ENCODE results near the gene EEF2K. TPM values are rescaled to one million over a fixed set of nuclear protein-coding genes. Genes with fewer than 3 reads are reported as not detected.

EEF2K gene
- total RNA-seq, 2 experiments from 2014 or later = 10.1 to 13.2 TPM

DNA sequence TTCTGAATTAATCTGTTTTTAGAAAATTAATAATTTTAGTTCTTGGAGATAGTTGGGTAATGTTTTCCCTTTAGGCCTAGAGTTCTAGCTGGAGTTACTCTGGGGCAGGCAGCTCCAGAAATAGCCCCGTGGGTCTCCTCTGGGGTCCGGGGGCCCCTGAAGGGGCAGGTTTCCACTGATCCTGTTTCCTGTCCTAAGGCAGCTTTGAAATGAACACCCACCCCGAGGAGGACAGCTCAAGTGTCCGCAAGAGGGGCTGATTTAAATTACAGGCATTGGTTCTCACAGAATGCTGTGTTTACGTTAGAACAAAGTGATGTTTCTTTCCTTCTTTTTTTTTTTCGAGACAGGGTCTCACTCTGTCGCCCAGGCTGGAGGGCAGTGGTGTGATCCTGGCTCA lies 23.8 kb downstream of the EEF2K start:
- POLR2A ChIA-PET = no interaction called here
- no peak for TF ChIP-seq CTCF (IDR thresholded peaks at IDR 0.05)
- H3K27me3 Mint-ChIP-seq = no peaks in the 10 kb centered on the region
- no peaks in the 10 kb centered on the region for H3K4me1 Mint-ChIP-seq (ENCODE audit: low read depth)
- H3K9me3 ChIP-seq (ENCODE audit: control insufficient read depth in 1 of 2, insufficient read depth in 1 of 2, low read length in 2 of 2) = no peaks in the 10 kb centered on the region
- H3K9me3 Mint-ChIP-seq = no peaks in the 10 kb centered on the region
- H3K36me3 ChIP-seq (ENCODE audit: insufficient read depth, low read length) = no peaks in the 10 kb centered on the region
- H3K4me3 Mint-ChIP-seq = no peak overlapping the region
- peaks cover 44% of the 10 kb centered on the region for H3K36me3 Mint-ChIP-seq (ENCODE audit: low read depth)
- no peak overlapping the region for H3K4me3 ChIP-seq (ENCODE audit: low read length)
- intact Hi-C loops (cut with DNase I, micrococcal nuclease) = no loop called here
- no peaks in the 10 kb centered on the region for H3K4me1 ChIP-seq (ENCODE audit: insufficient read depth, low read length)
- ATAC-seq (ENCODE audit: poor library complexity) = no peak
- no peak for DNase-seq
- no peaks in the 10 kb centered on the region for H3K27me3 ChIP-seq (ENCODE audit: control insufficient read depth in 1 of 2, insufficient read depth in 2 of 2, low read length in 2 of 2)
- CTCF ChIA-PET = no interaction called here
- no peak overlapping the region for H3K27ac Mint-ChIP-seq
- H3K27ac ChIP-seq (ENCODE audit: low read depth in 1 of 2, low read length in 2 of 2) = no peak overlapping the region

- TF ChIP-seq CTCF (IDR thresholded peaks at IDR 0.05) = no peak
- H3K27ac ChIP-seq (ENCODE audit: low read depth in 1 of 2, low read length in 2 of 2) = no peak overlapping the region
- H3K36me3 ChIP-seq (ENCODE audit: insufficient read depth, low read length) = no peaks in the 10 kb centered on the region
- Mint-ChIP-seq H3K4me1 (ENCODE audit: low read depth) (no peaks in the 10 kb centered on the region), H3K27ac (no peak overlapping the region), H3K27me3 (no peaks in the 10 kb centered on the region), H3K36me3 (ENCODE audit: low read depth) (peaks cover 42% of the 10 kb centered on the region), H3K9me3 (no peaks in the 10 kb centered on the region), H3K4me3 (no peak overlapping the region)
- DNase-seq = no peak
- ATAC-seq (ENCODE audit: poor library complexity) = no peak
- no peak overlapping the region for H3K4me3 ChIP-seq (ENCODE audit: low read length)
- intact Hi-C loops (cut with DNase I, micrococcal nuclease) = no loop called here
- ChIA-PET CTCF (no interaction called here), POLR2A (no interaction called here)
- H3K4me1 ChIP-seq (ENCODE audit: insufficient read depth, low read length) = no peaks in the 10 kb centered on the region
- no peaks in the 10 kb centered on the region for H3K9me3 ChIP-seq (ENCODE audit: control insufficient read depth in 1 of 2, insufficient read depth in 1 of 2, low read length in 2 of 2)
- no peaks in the 10 kb centered on the region for H3K27me3 ChIP-seq (ENCODE audit: control insufficient read depth in 1 of 2, insufficient read depth in 2 of 2, low read length in 2 of 2)
These were observed 26.4 kb downstream of the EEF2K start for GRCh38 chr16:22232277-22233036.

- intact Hi-C loops (cut with DNase I, micrococcal nuclease) = no loop called here
- Mint-ChIP-seq H3K9me3 (no peaks in the 10 kb centered on the region), H3K4me3 (no peak overlapping the region), H3K36me3 (ENCODE audit: low read depth) (peaks cover 42% of the 10 kb centered on the region), H3K4me1 (ENCODE audit: low read depth) (peaks cover under 1% of the 10 kb centered on the region), H3K27me3 (no peaks in the 10 kb centered on the region), H3K27ac (no peak overlapping the region)
- ATAC-seq (ENCODE audit: poor library complexity) (no peak), DNase-seq (no peak)
- Histone ChIP-seq H3K9me3 (ENCODE audit: control insufficient read depth in 1 of 2, insufficient read depth in 1 of 2, low read length in 2 of 2) (no peaks in the 10 kb centered on the region), H3K4me3 (ENCODE audit: low read length) (no peak overlapping the region), H3K27ac (ENCODE audit: low read depth in 1 of 2, low read length in 2 of 2) (no peak overlapping the region), H3K4me1 (ENCODE audit: insufficient read depth, low read length) (no peaks in the 10 kb centered on the region), H3K36me3 (ENCODE audit: insufficient read depth, low read length) (no peaks in the 10 kb centered on the region), H3K27me3 (ENCODE audit: control insufficient read depth in 1 of 2, insufficient read depth in 2 of 2, low read length in 2 of 2) (no peaks in the 10 kb centered on the region)
- TF ChIP-seq CTCF (IDR thresholded peaks at IDR 0.05) = no peak
- POLR2A ChIA-PET = no interaction called here
- CTCF ChIA-PET = no interaction called here
These were observed 26.9 kb downstream of the EEF2K start for GRCh38 chr16:22233037-22233372.
